Stomach (tissue), 4 donors: ENCODE data around the gene CPAMD8.

Experiments
- CTCF ChIP-seq, 7 experiments: fragments of 450-650 bp in 4 of 7; fragments of 200-600 bp in 3 of 7; sonication (generic) in 3 of 7; IDR thresholded peaks; one replicate each; pipeline ENCODE4 v1.5.1; 2016 to 2019; ENCODE audit warnings: antibody characterized with exemption in 7 of 7, control low read depth in 2 of 7, mild to moderate bottlenecking in 1 of 7
- POLR2A ChIP-seq, 4 donors: fragments of 450-650 bp; IDR thresholded peaks; one replicate each; pipeline ENCODE4 v1.6.1; 2016; ENCODE audit warnings: antibody characterized with exemption in 4 of 4, control low read depth in 2 of 4, mild to moderate bottlenecking in 1 of 4, moderate library complexity in 1 of 4
- POLR2AphosphoS5 ChIP-seq, 3 donors: sonication (generic); formaldehyde crosslinking; IDR thresholded peaks; one replicate each; pipeline ENCODE4 v1.6.1; 2016; ENCODE audit warnings: antibody characterized with exemption in 3 of 3

- no peak for TF ChIP-seq CTCF (IDR thresholded peaks at IDR 0.05)
- TF ChIP-seq POLR2AphosphoS5 (IDR thresholded peaks at IDR 0.05): no peak
- TF ChIP-seq POLR2A (IDR thresholded peaks at IDR 0.05): no peak
Measured at GRCh38 chr19:17060802-17061201, 34.2 kb upstream of the CPAMD8 start.
